ENCODE measurements around the gene PCLO.
"Not testable (repeated sequence)": the region's sequence is repeated elsewhere in the genome, so short reads cannot be mapped to it uniquely, and the experiment has no call there.

PCLO gene

GRCh38 chr7:82901098-82901497, 261.6 kb downstream of the PCLO start:
- not testable (repeated sequence) for H2BK5ac ChIP-seq (ENCODE audit: low read depth, low read length, poor library complexity, severe bottlenecking); H3K79me1 ChIP-seq (replicated peaks; ENCODE audit: low read length, poor library complexity, severe bottlenecking); H2BK12ac ChIP-seq (ENCODE audit: low read length in 2 of 2); H4K8ac ChIP-seq (ENCODE audit: low read length); H3K4me2 ChIP-seq (ENCODE audit: low read length, poor library complexity, severe bottlenecking); H3K4me3 ChIP-seq (ENCODE audit: insufficient read depth in 1 of 2, low read depth in 1 of 2, low read length in 2 of 2); H4K91ac ChIP-seq (ENCODE audit: low read length); H3K27ac ChIP-seq (ENCODE audit: low read length, poor library complexity, severe bottlenecking); H2BK15ac ChIP-seq (ENCODE audit: low read depth, poor library complexity, severe bottlenecking); H3K27me3 ChIP-seq (ENCODE audit: control insufficient read depth in 1 of 2, insufficient read depth in 1 of 2, low read length in 2 of 2); H3K36me3 ChIP-seq (ENCODE audit: control insufficient read depth in 1 of 2, insufficient read depth in 2 of 2, low read depth in 1 of 2, low read length in 2 of 2); H3K9ac ChIP-seq (ENCODE audit: low read length); H2AFZ ChIP-seq (ENCODE audit: low read depth, low read length); DNase-seq; H3K14ac ChIP-seq (ENCODE audit: low read length in 2 of 2); H3K9me3 ChIP-seq (ENCODE audit: control insufficient read depth, low read length); H3K4me1 ChIP-seq (ENCODE audit: control insufficient read depth, insufficient read depth, low read depth, low read length); H3K4ac ChIP-seq (ENCODE audit: low read depth in 1 of 2, low read length in 2 of 2); H2AK5ac ChIP-seq (ENCODE audit: low read length, severe bottlenecking); H3K18ac ChIP-seq (ENCODE audit: low read depth in 1 of 2, low read length in 2 of 2); H3K23ac ChIP-seq (ENCODE audit: low read length in 2 of 2); H2BK120ac ChIP-seq (ENCODE audit: low read depth, low read length)
- 92% methylated on average over 1 of the region's 2 CpGs for WGBS

- Histone ChIP-seq H3K4ac (ENCODE audit: low read depth in 1 of 2, low read length in 2 of 2) (no peak overlapping the region), H2BK12ac (ENCODE audit: low read length in 2 of 2) (no peak overlapping the region), H2BK15ac (ENCODE audit: low read depth, poor library complexity, severe bottlenecking) (no peak overlapping the region)
Measured at GRCh38 chr7:82897500-82897899, 265.2 kb downstream of the PCLO start.

GRCh38 chr7:82894341-82894740, 268.3 kb downstream of the PCLO start:
- WGBS = 76% methylated on average over 7 of the region's 7 CpGs
- not testable (repeated sequence) for H3K9ac ChIP-seq (ENCODE audit: low read length)

More at GRCh38 chr7:82897500-82897899, 265.2 kb downstream of the PCLO start:
- H3K36me3 ChIP-seq (ENCODE audit: control insufficient read depth in 1 of 2, insufficient read depth in 2 of 2, low read depth in 1 of 2, low read length in 2 of 2) = no peaks in the 10 kb centered on the region
- no peak overlapping the region for H2AK5ac ChIP-seq (ENCODE audit: low read length, severe bottlenecking)
- H3K9me3 ChIP-seq (ENCODE audit: control insufficient read depth, low read length) = no peaks in the 10 kb centered on the region
- no peak overlapping the region for H2AFZ ChIP-seq (ENCODE audit: low read depth, low read length)
- no peaks in the 10 kb centered on the region for H3K4me1 ChIP-seq (ENCODE audit: control insufficient read depth, insufficient read depth, low read depth, low read length)
- no peak overlapping the region for H2BK5ac ChIP-seq (ENCODE audit: low read depth, low read length, poor library complexity, severe bottlenecking)
- H2BK120ac ChIP-seq (ENCODE audit: low read depth, low read length) = no peak overlapping the region
- H3K18ac ChIP-seq (ENCODE audit: low read depth in 1 of 2, low read length in 2 of 2) = no peak overlapping the region
- H3K27ac ChIP-seq (ENCODE audit: low read length, poor library complexity, severe bottlenecking) = no peak overlapping the region
- H3K4me3 ChIP-seq (ENCODE audit: insufficient read depth in 1 of 2, low read depth in 1 of 2, low read length in 2 of 2) = no peak overlapping the region
- no peak overlapping the region for H3K14ac ChIP-seq (ENCODE audit: low read length in 2 of 2)
- H3K79me1 ChIP-seq (replicated peaks; ENCODE audit: low read length, poor library complexity, severe bottlenecking) = no peaks in the 10 kb centered on the region
- H3K27me3 ChIP-seq (ENCODE audit: control insufficient read depth in 1 of 2, insufficient read depth in 1 of 2, low read length in 2 of 2) = no peaks in the 10 kb centered on the region
- H3K4me2 ChIP-seq (ENCODE audit: low read length, poor library complexity, severe bottlenecking) = no peak overlapping the region
- no peak overlapping the region for H3K23ac ChIP-seq (ENCODE audit: low read length in 2 of 2)
- no peak overlapping the region for H3K9ac ChIP-seq (ENCODE audit: low read length)
- no peak overlapping the region for H4K91ac ChIP-seq (ENCODE audit: low read length)
- DNase-seq = no peak
- WGBS = no CpG with 5 or more reads among the region's 3 CpGs
- no peak overlapping the region for H4K8ac ChIP-seq (ENCODE audit: low read length)

GRCh38 chr7:82886324-82886723, 276.4 kb downstream of the PCLO start:
- no CpG with 5 or more reads among the region's 1 CpG for WGBS
- Histone ChIP-seq H3K79me1 (replicated peaks; ENCODE audit: low read length, poor library complexity, severe bottlenecking) (no peaks in the 10 kb centered on the region), H3K4me2 (ENCODE audit: low read length, poor library complexity, severe bottlenecking) (no peak overlapping the region), H3K4ac (ENCODE audit: low read depth in 1 of 2, low read length in 2 of 2) (no peak overlapping the region), H2AK5ac (ENCODE audit: low read length, severe bottlenecking) (no peak overlapping the region), H3K4me1 (ENCODE audit: control insufficient read depth, insufficient read depth, low read depth, low read length) (no peaks in the 10 kb centered on the region), H3K27me3 (ENCODE audit: control insufficient read depth in 1 of 2, insufficient read depth in 1 of 2, low read length in 2 of 2) (no peaks in the 10 kb centered on the region), H3K27ac (ENCODE audit: low read length, poor library complexity, severe bottlenecking) (no peak overlapping the region), H2BK12ac (ENCODE audit: low read length in 2 of 2) (no peak overlapping the region), H3K9me3 (ENCODE audit: control insufficient read depth, low read length) (no peaks in the 10 kb centered on the region), H2BK5ac (ENCODE audit: low read depth, low read length, poor library complexity, severe bottlenecking) (no peak overlapping the region), H3K4me3 (ENCODE audit: insufficient read depth in 1 of 2, low read depth in 1 of 2, low read length in 2 of 2) (no peak overlapping the region), H2AFZ (ENCODE audit: low read depth, low read length) (no peak overlapping the region), H4K8ac (ENCODE audit: low read length) (no peak overlapping the region), H2BK15ac (ENCODE audit: low read depth, poor library complexity, severe bottlenecking) (no peak overlapping the region), H3K9ac (ENCODE audit: low read length) (no peak overlapping the region), H3K36me3 (ENCODE audit: control insufficient read depth in 1 of 2, insufficient read depth in 2 of 2, low read depth in 1 of 2, low read length in 2 of 2) (no peaks in the 10 kb centered on the region), H2BK120ac (ENCODE audit: low read depth, low read length) (no peak overlapping the region), H3K18ac (ENCODE audit: low read depth in 1 of 2, low read length in 2 of 2) (no peak overlapping the region), H4K91ac (ENCODE audit: low read length) (no peak overlapping the region), H3K23ac (ENCODE audit: low read length in 2 of 2) (no peak overlapping the region), H3K14ac (ENCODE audit: low read length in 2 of 2) (no peak overlapping the region)
- no peak for DNase-seq

More at GRCh38 chr7:82894341-82894740, 268.3 kb downstream of the PCLO start:
- not testable (repeated sequence) for H2BK12ac ChIP-seq (ENCODE audit: low read length in 2 of 2); H3K23ac ChIP-seq (ENCODE audit: low read length in 2 of 2); H3K4me1 ChIP-seq (ENCODE audit: control insufficient read depth, insufficient read depth, low read depth, low read length); H3K27me3 ChIP-seq (ENCODE audit: control insufficient read depth in 1 of 2, insufficient read depth in 1 of 2, low read length in 2 of 2); H3K79me1 ChIP-seq (replicated peaks; ENCODE audit: low read length, poor library complexity, severe bottlenecking); H2AFZ ChIP-seq (ENCODE audit: low read depth, low read length); H3K14ac ChIP-seq (ENCODE audit: low read length in 2 of 2); H2BK5ac ChIP-seq (ENCODE audit: low read depth, low read length, poor library complexity, severe bottlenecking); H3K4me2 ChIP-seq (ENCODE audit: low read length, poor library complexity, severe bottlenecking); H4K8ac ChIP-seq (ENCODE audit: low read length); H3K9me3 ChIP-seq (ENCODE audit: control insufficient read depth, low read length); DNase-seq; H3K27ac ChIP-seq (ENCODE audit: low read length, poor library complexity, severe bottlenecking); H2BK120ac ChIP-seq (ENCODE audit: low read depth, low read length); H3K18ac ChIP-seq (ENCODE audit: low read depth in 1 of 2, low read length in 2 of 2); H3K4me3 ChIP-seq (ENCODE audit: insufficient read depth in 1 of 2, low read depth in 1 of 2, low read length in 2 of 2); H2AK5ac ChIP-seq (ENCODE audit: low read length, severe bottlenecking); H2BK15ac ChIP-seq (ENCODE audit: low read depth, poor library complexity, severe bottlenecking); H3K4ac ChIP-seq (ENCODE audit: low read depth in 1 of 2, low read length in 2 of 2); H4K91ac ChIP-seq (ENCODE audit: low read length); H3K36me3 ChIP-seq (ENCODE audit: control insufficient read depth in 1 of 2, insufficient read depth in 2 of 2, low read depth in 1 of 2, low read length in 2 of 2)
